Muscle of leg (tissue), 11 donors: ENCODE measurements around the gene ZNF107. TPM values are rescaled to one million over a fixed set of nuclear protein-coding genes. Genes with fewer than 3 reads are reported as not detected.

Experiments
- DNase-seq: peaks from one replicate; pipeline ENCODE4 v3.0.0; 2013
- H3K27ac ChIP-seq: one replicate; pipeline ENCODE4 v1.5.1; 2013; ENCODE audit warnings: mild to moderate bottlenecking, low read length, control low read depth
- H3K27me3 ChIP-seq: one replicate; pipeline ENCODE4 v1.6.1; 2013; ENCODE audit warnings: low read length; ENCODE audit not compliant: control insufficient read depth, insufficient read depth
- H3K36me3 ChIP-seq: one replicate; pipeline ENCODE4 v1.6.1; 2013; ENCODE audit warnings: low read length; ENCODE audit not compliant: control insufficient read depth, insufficient read depth
- H3K4me1 ChIP-seq: one replicate; pipeline ENCODE4 v1.6.1; 2013; ENCODE audit warnings: low read length; ENCODE audit not compliant: control insufficient read depth, insufficient read depth
- H3K4me3 ChIP-seq: one replicate; pipeline ENCODE4 v1.5.1; 2013; ENCODE audit warnings: low read length, control low read depth
- H3K9me3 ChIP-seq: replicated peaks from 2 replicates; pipeline ENCODE4 v1.6.1; 2013; ENCODE audit warnings: low read depth, low read length; ENCODE audit not compliant: control insufficient read depth
- WGBS: methylation state at CpG from one replicate; pipeline ENCODE4 v1.1.5; 2013; ENCODE audit warnings: missing lambda C conversion rate; ENCODE audit not compliant: insufficient coverage; 5-methylcytosine and 5-hydroxymethylcytosine counted together
- polyA plus RNA-seq, 8 donors: library from polyadenylated mRNA; unstranded; fragments of 120-200 nt; gene quantifications; one replicate each; pipeline versions ENCODE4 v1.2.1 to v1.2.3, GENCODE V29; 2013; ENCODE audit warnings: inconsistent platforms in 1 of 8, low replicate concordance in 1 of 8; ENCODE audit not compliant: insufficient read length in 8 of 8, insufficient read depth in 1 of 8
- total RNA-seq: library from RNA; stranded (reverse); fragments of 120-200 nt; gene quantifications from one replicate; pipeline ENCODE4 v1.2.4, GENCODE V29; 2013

Gene ZNF107
- total and polyA plus RNA-seq, 9 donors = 2.8 to 5.9 (median 4.3) TPM

DNA sequence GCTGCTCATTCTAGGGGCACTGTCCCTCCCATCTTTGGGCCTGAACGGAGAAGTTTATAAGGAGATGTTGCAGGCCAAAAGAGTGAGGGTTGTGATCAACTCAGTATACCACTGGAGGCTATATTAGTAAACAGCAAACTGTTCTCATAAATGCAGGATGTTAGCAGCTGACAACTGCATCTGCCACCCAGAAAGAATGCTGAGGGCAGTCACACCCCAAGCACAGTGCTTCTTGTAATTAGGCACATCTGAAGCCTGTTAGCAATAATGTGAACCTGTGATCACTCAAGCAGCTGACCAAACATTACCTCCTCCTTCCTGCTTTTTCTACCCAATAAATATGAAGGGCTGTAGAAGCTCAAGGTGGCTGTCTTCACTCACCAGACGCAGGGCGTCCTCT lies 89.9 kb downstream of the ZNF107 start:
- no peaks in the 10 kb centered on the region for H3K36me3 ChIP-seq
- H3K27ac ChIP-seq = no peak overlapping the region
- no peaks in the 10 kb centered on the region for H3K4me1 ChIP-seq
- peaks cover 14% of the 10 kb centered on the region for H3K9me3 ChIP-seq
- no peaks in the 10 kb centered on the region for H3K27me3 ChIP-seq
- 80% methylated on average over 1 of the region's 3 CpGs for WGBS
- no peak for DNase-seq
- H3K4me3 ChIP-seq = no peak overlapping the region

- WGBS = 83% methylated on average over 3 of the region's 3 CpGs
- no peaks in the 10 kb centered on the region for H3K36me3 ChIP-seq
- no peaks in the 10 kb centered on the region for H3K27me3 ChIP-seq
- DNase-seq = no peak
- H3K9me3 ChIP-seq = peaks cover 10% of the 10 kb centered on the region
- H3K27ac ChIP-seq = no peak overlapping the region
- H3K4me3 ChIP-seq = no peak overlapping the region
- H3K4me1 ChIP-seq = no peaks in the 10 kb centered on the region
Observed at GRCh38 chr7:64758151-64758550, 92.2 kb downstream of the ZNF107 start.

Other genes with a start within 250 kb of the ZNF107 start
- gene ZNF680, start 103.1 kb upstream of the ZNF107 start, total RNA-seq = 14.1 TPM
- gene ZNF680, start 103.1 kb upstream of the ZNF107 start, polyA plus RNA-seq = 10 to 100 TPM in 2 of 8 donors, 1 to 10 TPM in 6; 6.8 to 11.0 (median 8.3) TPM
- gene ZNF138, start 128.3 kb downstream of the ZNF107 start, total RNA-seq = 14.0 TPM
- gene ZNF138, start 128.3 kb downstream of the ZNF107 start, polyA plus RNA-seq = 10 to 100 TPM in 2 of 8 donors, 1 to 10 TPM in 6; 7.6 to 11.4 (median 9.0) TPM
- 5.4 TPM for gene ZNF273, start 237.1 kb downstream of the ZNF107 start, total RNA-seq
- gene ZNF273, start 237.1 kb downstream of the ZNF107 start, polyA plus RNA-seq = 1 to 10 TPM; 4.6 to 6.4 (median 5.1) TPM